Measurements from ENCODE around the gene ASTN2.
A peak's percentile ranks its signal among the peaks of the same experiment; 100 is the strongest.

Gene ASTN2

DNA sequence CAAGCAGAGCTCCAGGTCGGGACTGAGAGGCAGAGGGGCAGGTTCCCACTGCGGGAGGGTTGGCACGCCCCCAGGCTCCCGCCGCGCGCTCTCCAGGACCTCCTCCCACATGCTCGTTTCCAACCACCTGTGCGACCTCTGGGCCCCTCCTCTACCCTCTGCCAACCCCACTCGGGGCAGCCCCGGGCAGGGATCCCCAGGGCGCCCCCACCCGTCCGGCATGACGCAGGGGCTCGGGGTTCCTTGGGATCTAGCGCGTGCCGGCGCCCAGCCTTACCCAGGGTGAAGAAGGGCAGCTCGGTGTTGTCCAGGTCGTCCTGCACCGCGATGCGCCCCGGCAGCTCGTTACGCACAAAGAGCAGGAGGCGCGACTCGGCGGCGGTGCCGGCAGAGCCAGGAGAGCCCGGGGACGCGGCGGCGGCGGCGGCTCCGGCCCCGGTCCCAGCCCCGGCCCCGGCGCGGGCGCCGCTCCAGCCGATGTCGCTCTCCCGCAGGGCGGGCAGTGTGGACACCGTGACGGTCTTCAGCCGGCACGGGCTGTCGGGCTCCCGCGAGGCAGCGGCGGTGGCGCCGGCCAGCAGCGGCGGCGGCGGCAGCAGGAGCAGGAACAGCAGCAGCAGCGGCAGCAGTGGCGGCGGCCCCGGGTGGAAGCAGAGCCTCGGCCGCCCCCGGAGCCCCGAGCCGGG, 494 bp downstream of the ASTN2 start:
- DNase-seq: no peak

GRCh38 chr9:117413346-117414219, 1.3 kb downstream of the ASTN2 start:
- no peak for DNase-seq

DNA sequence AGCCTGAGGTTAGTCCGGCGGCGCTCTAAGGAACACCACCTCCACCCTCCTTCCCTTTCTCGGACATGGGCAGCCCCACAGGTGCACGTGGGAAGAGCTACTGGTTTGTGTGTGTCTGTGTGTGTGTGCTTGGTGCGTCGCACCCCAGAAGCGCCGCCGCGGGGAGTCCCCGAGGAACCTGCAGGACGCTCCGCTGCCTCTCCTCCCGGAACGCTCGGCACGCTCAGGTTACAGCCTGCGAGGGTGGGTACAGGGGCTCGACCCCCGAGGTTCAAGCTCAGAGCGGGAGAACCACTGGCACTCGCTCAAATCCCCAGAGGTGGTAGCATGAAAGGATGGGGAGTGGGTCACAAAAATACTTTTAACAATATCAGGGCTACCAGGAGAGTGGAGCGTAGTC, 2.0 kb downstream of the ASTN2 start:
- no peak for DNase-seq

DNA sequence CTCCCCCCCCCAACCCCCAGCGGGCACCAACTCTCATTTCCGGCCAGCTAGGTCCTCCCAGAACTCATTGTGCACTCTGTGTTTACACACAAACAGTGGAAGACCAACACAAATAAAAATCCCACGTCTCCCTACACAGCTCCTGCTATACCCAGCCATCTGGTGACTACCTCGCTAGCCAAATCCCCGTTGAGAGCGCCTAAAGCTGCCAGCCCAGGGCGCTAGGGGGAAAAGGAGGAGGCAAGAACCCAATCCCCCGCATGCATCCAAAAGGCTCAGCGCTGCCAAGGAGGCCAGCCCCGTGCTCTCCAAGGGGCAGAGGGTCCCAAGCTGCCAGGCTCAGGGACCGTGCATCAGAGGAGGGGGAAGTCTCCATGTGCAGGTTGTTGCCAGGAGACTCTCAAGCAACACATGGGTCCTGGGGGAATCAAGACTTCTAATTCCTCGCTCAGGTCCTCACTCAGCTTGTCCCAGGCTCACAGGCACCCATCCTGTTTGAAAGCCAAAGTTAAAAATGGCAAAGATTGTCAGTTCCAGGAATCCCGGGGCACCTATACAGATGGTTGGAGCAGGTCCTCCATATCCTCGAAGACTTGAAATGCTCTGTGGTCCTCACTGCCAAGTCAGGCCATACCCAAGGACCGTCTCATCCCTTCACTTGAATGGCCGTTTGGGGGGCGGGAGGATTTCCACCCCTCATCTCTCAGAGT, 2.7 kb downstream of the ASTN2 start:
- DNase-seq: no peak

DNA sequence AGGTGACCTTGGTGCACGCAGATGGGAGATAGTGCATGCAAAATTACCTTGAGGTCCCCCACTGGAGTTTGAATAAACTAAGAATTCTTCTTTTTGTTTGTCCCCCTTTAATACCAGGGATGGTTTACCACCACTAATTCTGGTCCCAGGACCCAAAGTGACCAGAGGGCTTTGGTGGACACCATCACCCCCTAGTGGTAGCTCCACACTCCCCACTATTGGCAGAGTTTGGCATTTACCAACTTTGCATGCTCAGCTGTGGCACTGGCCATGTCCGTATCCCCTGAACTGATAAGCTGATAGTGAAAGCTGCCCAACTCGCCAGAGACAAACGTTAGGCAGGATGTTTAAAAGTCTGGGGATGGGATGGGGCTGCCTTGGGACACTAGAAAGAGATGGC, 3.3 kb downstream of the ASTN2 start:
- no peak for DNase-seq

DNA sequence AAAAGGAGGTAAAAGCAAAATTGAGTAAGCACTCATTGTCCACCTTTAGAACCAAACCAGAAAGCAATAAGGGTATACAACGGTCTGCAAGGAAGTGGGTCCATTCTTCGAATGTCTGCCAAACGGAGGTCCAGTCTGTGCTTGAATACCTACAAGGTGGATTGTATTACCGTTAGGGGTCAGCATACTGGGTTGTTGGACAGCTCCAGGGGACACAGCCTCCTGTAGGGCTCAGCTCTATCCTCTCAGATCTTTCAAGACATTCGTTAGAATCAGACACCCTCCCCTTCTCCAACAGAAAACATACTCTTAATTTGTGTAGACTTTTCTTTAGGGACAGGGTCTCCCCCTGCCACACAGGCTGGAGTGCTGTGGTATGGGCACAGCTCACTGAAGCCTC, 5.5 kb downstream of the ASTN2 start:
- no peak for DNase-seq

DNA sequence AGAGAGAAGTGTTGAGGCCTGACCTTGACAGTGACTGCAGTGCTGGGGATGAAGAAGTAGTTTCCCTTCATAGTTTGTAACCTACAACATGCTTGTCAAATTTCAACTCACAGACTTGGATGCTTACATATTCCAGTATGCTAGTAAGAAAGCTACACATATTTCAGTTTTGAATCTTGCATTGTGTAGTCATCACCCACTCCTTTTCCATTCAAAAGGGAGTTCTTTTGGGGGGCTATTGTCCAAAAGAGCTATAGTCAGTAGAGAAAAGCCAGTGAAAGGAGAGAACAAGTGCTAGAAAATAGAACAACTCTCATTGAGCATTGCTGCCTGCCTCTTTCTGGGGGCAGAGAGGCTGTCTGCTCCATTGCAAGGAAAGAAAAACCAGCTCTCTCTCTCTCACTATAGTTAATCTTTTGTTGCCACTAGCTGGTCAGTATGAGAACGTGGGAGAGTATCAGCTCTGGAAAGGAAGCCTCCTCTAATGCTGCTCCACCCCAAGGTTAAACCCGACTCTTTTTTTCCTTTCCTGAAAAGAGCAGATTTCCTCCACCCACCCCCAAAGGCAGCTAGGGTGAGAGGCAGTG, 7.3 kb downstream of the ASTN2 start:
- DNase-seq: no peak

- DNase-seq: no peak
Observed at GRCh38 chr9:117405950-117406705, 8.7 kb downstream of the ASTN2 start.

GRCh38 chr9:117403848-117404247, 11.0 kb downstream of the ASTN2 start:
- DNase-seq: no peak

DNA sequence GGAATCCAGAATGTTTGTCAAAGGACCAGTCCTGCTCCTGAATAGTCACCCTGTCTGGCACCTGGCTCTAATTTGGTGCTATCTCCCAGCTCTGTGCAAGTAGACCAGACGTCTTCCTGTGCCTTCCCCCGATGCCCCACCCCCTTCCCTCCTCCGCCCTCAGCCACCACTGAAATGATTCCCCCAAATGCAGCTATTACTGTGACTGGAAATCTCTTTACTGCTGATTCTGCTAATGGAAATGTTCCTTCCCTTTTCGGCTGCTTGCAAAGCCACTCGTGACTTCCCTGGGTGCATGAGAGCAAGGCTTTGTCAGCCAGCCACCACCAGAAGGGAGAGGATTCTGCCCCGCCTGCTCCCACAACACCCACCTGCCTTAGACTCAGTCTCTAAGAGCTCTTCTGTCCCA, 11.4 kb downstream of the ASTN2 start:
- no peak for DNase-seq

DNA sequence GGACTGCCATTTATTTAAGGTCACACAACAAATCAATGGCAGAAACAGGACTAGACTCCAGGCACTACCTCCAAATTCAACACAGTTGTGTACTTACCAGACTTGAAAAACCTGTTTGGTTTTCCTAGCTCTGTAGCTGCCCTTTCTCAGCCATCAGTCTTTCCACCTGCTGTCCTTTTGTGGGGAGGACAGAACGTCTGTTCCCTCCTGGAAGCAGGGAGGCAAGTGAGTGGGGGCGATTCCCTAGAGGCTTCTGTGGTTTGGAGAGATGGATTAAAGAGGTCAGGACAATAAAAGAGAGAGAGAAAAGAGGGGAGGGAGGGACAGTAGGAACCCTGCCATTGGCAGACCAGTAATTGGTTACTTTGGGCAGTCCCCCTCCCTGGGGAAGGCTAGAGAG, 14.7 kb downstream of the ASTN2 start:
- peak; percentile 38 for DNase-seq

DNA sequence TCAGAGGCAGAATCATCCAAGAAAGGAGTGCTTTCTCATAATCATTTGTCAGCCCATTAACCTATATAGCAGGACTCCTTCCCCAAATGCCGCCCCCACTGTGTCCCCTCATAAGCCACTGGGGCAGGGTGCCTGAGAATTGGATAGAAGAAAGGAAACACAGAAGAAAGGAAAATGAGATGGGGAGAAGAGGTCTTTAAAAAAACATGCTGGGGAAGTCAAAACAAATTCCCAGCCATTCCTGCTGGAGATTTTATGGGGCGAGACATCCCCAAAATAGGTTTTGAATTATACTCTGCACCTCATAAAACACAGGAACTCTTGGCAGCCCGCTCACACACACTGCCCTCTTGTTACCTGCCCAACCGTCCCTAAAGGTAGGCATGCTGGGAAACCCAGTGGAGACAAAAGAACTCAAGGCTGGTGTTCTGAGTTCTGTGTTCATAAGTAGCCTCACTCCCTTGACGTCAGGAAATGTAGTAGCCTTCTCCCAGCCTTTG, 19.7 kb downstream of the ASTN2 start:
- no peak for DNase-seq

GRCh38 chr9:117394655-117395054, 20.2 kb downstream of the ASTN2 start:
- no peak for DNase-seq

DNA sequence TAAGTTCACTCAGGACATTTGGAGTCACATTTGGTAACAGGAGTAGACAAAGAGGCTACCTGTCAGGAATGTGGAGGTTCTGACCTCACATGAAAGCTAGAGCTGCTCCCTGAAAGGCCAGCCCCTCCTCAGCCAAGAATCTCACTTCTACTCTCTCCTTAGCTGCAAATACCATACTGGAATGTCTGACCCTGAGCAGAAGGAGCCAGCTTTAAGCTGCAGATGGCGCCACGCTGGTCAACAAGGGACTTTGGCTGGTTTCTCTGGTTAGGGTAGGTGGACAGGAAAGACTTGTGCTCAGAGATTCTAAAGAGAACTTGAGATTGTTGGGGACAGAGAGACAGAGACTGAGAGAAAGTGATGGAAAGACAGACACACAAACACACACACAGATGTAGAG, 21.9 kb downstream of the ASTN2 start:
- DNase-seq: no peak

DNA sequence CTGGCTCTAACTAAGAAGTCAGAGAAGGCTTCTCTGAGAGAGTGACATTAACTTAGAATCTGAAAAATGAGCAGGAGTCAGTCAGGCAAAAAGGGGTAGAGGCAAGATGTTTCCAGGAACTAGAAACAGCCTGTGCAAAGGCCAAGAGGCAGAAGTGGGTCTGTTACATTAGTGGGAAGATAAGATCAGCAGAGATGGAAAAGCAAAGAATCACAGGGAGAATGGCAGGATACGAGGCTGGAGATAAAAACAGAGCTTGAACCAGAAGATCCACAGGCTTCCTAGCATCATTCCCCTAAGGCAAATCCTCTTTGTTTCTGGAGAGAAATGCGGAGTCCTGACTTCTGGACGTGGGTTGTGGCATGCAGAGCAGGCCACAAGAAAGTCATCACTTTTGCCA, 27.4 kb downstream of the ASTN2 start:
- DNase-seq: no peak

GRCh38 chr9:117379341-117379740, 35.5 kb downstream of the ASTN2 start:
- no peak for DNase-seq

DNA sequence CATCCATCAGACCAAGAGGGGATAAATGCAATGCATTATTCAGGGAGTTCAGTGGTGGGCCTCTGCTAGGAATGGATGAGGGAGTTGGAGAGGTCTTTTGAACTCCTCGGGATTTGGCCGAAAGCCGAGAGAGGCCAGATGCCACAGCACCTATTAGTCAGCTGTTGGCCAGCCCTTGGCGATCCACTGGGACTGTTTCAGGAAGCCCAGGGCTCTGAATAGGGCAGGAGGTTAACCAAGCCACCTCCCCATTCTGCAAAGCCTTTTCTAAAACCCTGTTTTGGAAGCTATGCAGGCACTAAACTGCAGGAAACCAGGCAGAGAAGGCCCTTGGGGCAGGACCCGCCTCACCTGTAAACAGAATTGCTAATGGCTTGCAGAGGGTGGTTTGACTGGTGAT, 37.8 kb downstream of the ASTN2 start:
- no peak for DNase-seq

- DNase-seq: no peak
Observed at GRCh38 chr9:117375956-117376355, 38.9 kb downstream of the ASTN2 start.

DNA sequence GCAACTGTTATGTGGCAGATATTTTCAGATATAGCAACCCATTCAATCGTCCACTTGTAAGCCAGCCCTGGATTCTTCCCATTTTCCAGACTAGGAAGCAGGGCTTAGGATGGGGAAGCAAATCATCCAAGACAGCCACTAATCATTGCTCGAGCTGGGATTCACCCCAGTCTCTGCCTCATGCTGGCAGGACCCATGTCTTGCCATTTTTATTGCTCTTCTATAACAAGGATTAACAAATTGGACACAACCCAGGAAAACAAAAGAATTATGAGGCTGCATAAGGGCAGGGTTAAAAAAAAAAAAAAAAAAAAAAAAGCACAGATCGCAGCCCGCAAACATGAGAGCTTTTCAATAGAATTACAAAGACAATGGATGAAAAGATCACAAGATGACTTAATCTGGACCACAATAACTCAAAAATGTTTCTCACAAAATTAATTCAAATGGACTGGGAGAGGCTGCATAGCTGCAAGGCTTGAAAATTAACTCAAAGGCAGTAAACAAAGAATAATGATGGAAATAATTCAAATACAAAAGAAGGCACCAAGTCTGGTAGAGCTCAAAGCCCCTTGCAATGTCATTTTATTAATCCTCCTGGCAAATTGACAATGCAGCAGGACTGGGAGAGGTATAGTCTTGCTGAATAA, 40.7 kb downstream of the ASTN2 start:
- DNase-seq: no peak

- DNase-seq: no peak
Observed at GRCh38 chr9:117368684-117369230, 46.1 kb downstream of the ASTN2 start.

- DNase-seq: no peak
Observed at GRCh38 chr9:117365438-117365837, 49.4 kb downstream of the ASTN2 start.

- no peak for DNase-seq
Observed at GRCh38 chr9:117363006-117363405, 51.9 kb downstream of the ASTN2 start.

Data from NCI-H2081 treated with DMSO at 0.1 percent for 48 hours (cell line).